H1 (cell line): Measurements from ENCODE around the gene NUDT2. TPM values are rescaled to one million over a fixed set of nuclear protein-coding genes. Genes with fewer than 3 reads are reported as not detected.

Source experiments
- CTCF ChIA-PET: fragments of 300-600 bp; sonication (Branson Sonifier 250); formaldehyde crosslinking; loops from one replicate; lab custom pipeline; 2021; ENCODE audit not compliant: partially characterized antibody; lab: Charles Lee
- POLR2A ChIA-PET: fragments of 300-600 bp; sonication (Branson Sonifier 250); formaldehyde crosslinking; loops from one replicate; lab custom pipeline; 2021; ENCODE audit warnings: inconsistent platforms; ENCODE audit not compliant: partially characterized antibody; lab: Charles Lee
- DNase-seq, 2 experiments: peaks; one replicate each; pipeline versions ENCODE4 v3.0.0 to v3.0.0-alpha.2; 2010 to 2022; ENCODE audit warnings: low spot score in 2 of 2, low read depth in 1 of 2, mixed read lengths in 1 of 2
- FAIRE-seq: peaks from 2 replicates; lab custom pipeline; 2011; peaks lifted over from hg19 to GRCh38; lab: Jason Lieb, UNC
- H2AFZ ChIP-seq: 2 replicates; pipeline ENCODE4 v1.8.1; 2012; ENCODE audit warnings: low read length, inconsistent platforms
- H2AK5ac ChIP-seq: 2 replicates; pipeline ENCODE4 v1.6.1; 2013; ENCODE audit warnings: low read depth, low read length
- H2BK120ac ChIP-seq: replicated peaks from 2 replicates; pipeline ENCODE3; 2013; ENCODE audit warnings: low read depth, low read length, inconsistent platforms
- H2BK12ac ChIP-seq: 2 replicates; pipeline ENCODE4 v1.6.1; 2013; ENCODE audit warnings: low read depth, low read length
- H2BK15ac ChIP-seq: 2 replicates; pipeline ENCODE4 v1.6.1; 2013; ENCODE audit warnings: low read length
- H2BK20ac ChIP-seq: 2 replicates; pipeline ENCODE4 v1.6.1; 2013; ENCODE audit warnings: low read length
- H2BK5ac ChIP-seq: 2 replicates; pipeline ENCODE4 v1.6.1; 2013; ENCODE audit warnings: low read depth, low read length
- H3K14ac ChIP-seq: 2 replicates; pipeline ENCODE4 v1.6.1; 2013; ENCODE audit warnings: inconsistent platforms; ENCODE audit not compliant: insufficient read length
- H3K18ac ChIP-seq: 2 replicates; pipeline ENCODE4 v1.6.1; 2013; ENCODE audit warnings: low read length; ENCODE audit errors: extremely low read depth
- H3K23ac ChIP-seq: 2 replicates; pipeline ENCODE4 v1.6.1; 2013; ENCODE audit warnings: inconsistent platforms; ENCODE audit not compliant: insufficient read length
- H3K23me2 ChIP-seq: 2 replicates; pipeline ENCODE4 v1.6.1; 2013; ENCODE audit warnings: low read depth, low read length
- H3K27ac ChIP-seq: 2 replicates; pipeline ENCODE4 v1.6.1; 2011; ENCODE audit warnings: low read depth, low read length, inconsistent platforms
- H3K27me3 ChIP-seq, 4 experiments: replicated peaks in 1 of 4; 1 replicate in 1 of 4; 2 replicates in 3 of 4; pipeline versions ENCODE4 v1.6.1 to v1.8.1; 2011 to 2013; ENCODE audit warnings: low read length in 3 of 4, mild to moderate bottlenecking in 3 of 4, inconsistent platforms in 2 of 4, mixed read lengths in 2 of 4, moderate library complexity in 1 of 4; ENCODE audit not compliant: control insufficient read depth in 3 of 4, insufficient read depth in 3 of 4; ENCODE audit errors: extremely low read depth in 1 of 4
- H3K36me3 ChIP-seq, 4 experiments: 2 replicates each; pipeline versions ENCODE4 v1.6.1 to v1.8.1; 2011 to 2013; ENCODE audit warnings: mild to moderate bottlenecking in 4 of 4, low read length in 3 of 4, moderate library complexity in 2 of 4, control low read depth in 1 of 4, inconsistent platforms in 1 of 4; ENCODE audit not compliant: insufficient read depth in 4 of 4, control insufficient read depth in 2 of 4
- H3K4ac ChIP-seq: replicated peaks from 2 replicates; pipeline ENCODE3; 2013; ENCODE audit warnings: low read length, low read depth, mixed read lengths, inconsistent platforms; ENCODE audit not compliant: insufficient read length
- H3K4me1 ChIP-seq, 4 experiments: replicated peaks in 1 of 4; 1 replicate in 1 of 4; 2 replicates in 3 of 4; pipeline versions ENCODE4 v1.6.1 to v1.8.1; 2011 to 2013; ENCODE audit warnings: low read length in 3 of 4, inconsistent platforms in 2 of 4, mixed read lengths in 1 of 4; ENCODE audit not compliant: insufficient read depth in 4 of 4, control insufficient read depth in 3 of 4
- H3K4me2 ChIP-seq, 2 experiments: 2 replicates each; pipeline versions ENCODE4 v1.6.1 to v1.8.1; 2011 to 2013; ENCODE audit warnings: low read depth in 2 of 2, low read length in 2 of 2, control low read depth in 1 of 2, inconsistent platforms in 1 of 2, mild to moderate bottlenecking in 1 of 2; ENCODE audit not compliant: insufficient read depth in 1 of 2
- H3K4me3 ChIP-seq, 4 experiments: fragments of 200-600, 300-600 bp in 1 of 4; sonication (generic), shearing (Covaris generic), sonication (Bioruptor Twin) in 1 of 4; 2 replicates each; pipeline versions ENCODE4 v1.5.1 to v1.8.1; 2011 to 2016; ENCODE audit warnings: low read length in 4 of 4, low read depth in 3 of 4, control low read depth in 2 of 4, inconsistent platforms in 2 of 4, mild to moderate bottlenecking in 2 of 4, mixed read lengths in 1 of 4, moderate library complexity in 1 of 4; ENCODE audit not compliant: insufficient read depth in 2 of 4; ENCODE audit errors: extremely low read depth in 1 of 4
- H3K56ac ChIP-seq: replicated peaks from 2 replicates; pipeline ENCODE3; 2013; ENCODE audit warnings: low read depth, mild to moderate bottlenecking, mixed read lengths, low read length, inconsistent platforms; ENCODE audit not compliant: insufficient read length
- H3K79me1 ChIP-seq: 2 replicates; pipeline ENCODE4 v1.6.1; 2013; ENCODE audit warnings: low read depth, low read length, control low read depth
- H3K79me2 ChIP-seq, 2 experiments: 2 replicates each; pipeline versions ENCODE4 v1.6.1 to v1.8.1; 2012 to 2013; ENCODE audit warnings: low read length in 2 of 2, mild to moderate bottlenecking in 2 of 2, inconsistent platforms in 1 of 2; ENCODE audit not compliant: insufficient read depth in 2 of 2, control insufficient read depth in 1 of 2
- H3K9ac ChIP-seq, 4 experiments: replicated peaks in 1 of 4; 1 replicate in 1 of 4; 2 replicates in 3 of 4; pipeline versions ENCODE4 v1.6.1 to v1.8.1; 2011 to 2013; ENCODE audit warnings: low read depth in 3 of 4, low read length in 3 of 4, control low read depth in 2 of 4, mild to moderate bottlenecking in 2 of 4, moderate library complexity in 2 of 4, inconsistent platforms in 1 of 4; ENCODE audit errors: extremely low read depth in 1 of 4
- H3K9me3 ChIP-seq, 2 experiments: 2 replicates each; pipeline versions ENCODE4 v1.6.1 to v1.8.1; 2012 to 2013; ENCODE audit warnings: mild to moderate bottlenecking in 2 of 2, moderate library complexity in 2 of 2, control low read depth in 1 of 2, inconsistent platforms in 1 of 2, low read depth in 1 of 2, low read length in 1 of 2, mixed read lengths in 1 of 2; ENCODE audit not compliant: insufficient read depth in 2 of 2
- H4K20me1 ChIP-seq, 2 experiments: replicated peaks in 1 of 2; 2 replicates each; pipeline versions ENCODE3 to v1.8.1; 2011 to 2013; ENCODE audit warnings: inconsistent platforms in 2 of 2, low read length in 2 of 2, mild to moderate bottlenecking in 1 of 2; ENCODE audit not compliant: insufficient read depth in 2 of 2, control insufficient read depth in 1 of 2
- H4K5ac ChIP-seq: 2 replicates; pipeline ENCODE4 v1.6.1; 2013; ENCODE audit warnings: low read length, low read depth, mixed read lengths, inconsistent platforms; ENCODE audit not compliant: insufficient read length
- H4K8ac ChIP-seq: 2 replicates; pipeline ENCODE4 v1.8.0; 2013; ENCODE audit warnings: mild to moderate bottlenecking, moderate library complexity, low read length, inconsistent platforms; ENCODE audit not compliant: insufficient read depth; ENCODE audit errors: extremely low read depth
- H4K91ac ChIP-seq: replicated peaks from 2 replicates; pipeline ENCODE3; 2013; ENCODE audit warnings: low read length, mixed read lengths, inconsistent platforms; ENCODE audit not compliant: insufficient read length
- ATF2 ChIP-seq: IDR thresholded peaks from 2 replicates; pipeline ENCODE4 v1.6.1; 2012; ENCODE audit warnings: low read length, inconsistent platforms
- BACH1 ChIP-seq: IDR thresholded peaks from 2 replicates; pipeline ENCODE4 v1.6.1; 2012; ENCODE audit warnings: low read length, improper control_type of control experiment
- CHD2 ChIP-seq: IDR thresholded peaks from 2 replicates; pipeline ENCODE4 v1.6.1; 2012; ENCODE audit warnings: low read length, improper control_type of control experiment
- EGR1 ChIP-seq: IDR thresholded peaks from 2 replicates; pipeline ENCODE4 v1.6.1; 2011; ENCODE audit warnings: low read depth, low read length, borderline replicate concordance
- NRF1 ChIP-seq: IDR thresholded peaks from 2 replicates; pipeline ENCODE4 v1.6.1; 2011; ENCODE audit warnings: mild to moderate bottlenecking, low read depth, low read length, improper control_type of control experiment
- POLR2A ChIP-seq, 2 experiments: IDR thresholded peaks; 1 replicate in 1 of 2; 2 replicates in 1 of 2; pipeline ENCODE4 v1.6.1; 2011; ENCODE audit warnings: low read depth in 2 of 2, low read length in 2 of 2, mild to moderate bottlenecking in 2 of 2; ENCODE audit errors: control extremely low read depth in 1 of 2
- USF2 ChIP-seq: IDR thresholded peaks from 2 replicates; pipeline ENCODE4 v1.6.1; 2011; ENCODE audit warnings: low read length, improper control_type of control experiment
- YY1 ChIP-seq: IDR thresholded peaks from 2 replicates; pipeline ENCODE4 v1.6.1; 2011; ENCODE audit warnings: low read depth, mild to moderate bottlenecking, low read length
- WGBS, 2 experiments: shearing (Covaris generic) in 1 of 2; methylation state at CpG; one replicate each; pipeline versions ENCODE4 v1.1.6 to v1.1.7; 2013 to 2015; ENCODE audit warnings: low lambda C conversion rate in 2 of 2, mixed read lengths in 2 of 2, inconsistent platforms in 1 of 2, low coverage in 1 of 2, missing lambda C conversion rate in 1 of 2; ENCODE audit not compliant: insufficient replicate concordance in 2 of 2, insufficient coverage in 1 of 2, insufficient read length in 1 of 2; ENCODE audit errors: extremely low coverage in 1 of 2, missing lambda C conversion rate in 1 of 2; 5-methylcytosine and 5-hydroxymethylcytosine counted together
- polyA plus RNA-seq, 7 experiments: library from polyadenylated mRNA; depleted of rRNA in 3 of 7; stranded (reverse) in 5 of 7; unstranded in 2 of 7; fragments of >200 nt in 5 of 7; fragments of 200-250 nt in 2 of 7; gene quantifications; 1 replicate in 5 of 7; 2 replicates in 1 of 7; 4 replicates in 1 of 7; pipeline versions ENCODE4 v1.2.1 to v1.2.3, GENCODE V29; 2011 to 2013; ENCODE audit warnings: missing spikeins in 2 of 7, mixed read lengths in 2 of 7
- total RNA-seq: library from RNA; stranded (reverse); fragmentation: NEBNext Ultra II Directional; extraction: Animal tissue kit (Norgen Biotek cat#: 25700); gene quantifications from 2 replicates; pipeline ENCODE4 v1.2.1, GENCODE V29; 2021

The NUDT2 gene
- total and polyA plus RNA-seq, 2 of the 8 experiments (the other 6 are each of a cell fraction or from before 2014, with no cell fraction given): 16.7 to 23.7 TPM

GRCh38 chr9:34385561-34386230 lies 56.3 kb downstream of the NUDT2 start:
- H3K4ac ChIP-seq: no peak overlapping the region
- no peak overlapping the region for H2BK15ac ChIP-seq
- DNase-seq (no peak), FAIRE-seq (no peak)
- no peak overlapping the region for H3K56ac ChIP-seq
- no peak overlapping the region for H4K5ac ChIP-seq
- no peak overlapping the region for H3K14ac ChIP-seq
- ChIA-PET CTCF (interaction anchor here (0.8 to 1.5 kb wide), 4 partner anchors 8 to 161 kb away, joined by 3 to 6 read pairs (median 3); no protein-coding TSS in a partner anchor), POLR2A (no interaction called here)
- no peak overlapping the region for H2BK120ac ChIP-seq
- no peak overlapping the region for H3K4me2 ChIP-seq
- peaks cover 2 to 21% (median 19%) of the 10 kb centered on the region in 4 experiments for H3K27me3 ChIP-seq
- H3K79me2 ChIP-seq: no peaks in the 10 kb centered on the region
- H3K9ac ChIP-seq: no peak overlapping the region
- no peak overlapping the region for H4K91ac ChIP-seq
- H3K4me1 ChIP-seq: peaks cover 0 to 5% (median 2%) of the 10 kb centered on the region in 4 experiments; a peak in 5 of 7 replicates
- H3K36me3 ChIP-seq: no peaks in the 10 kb centered on the region; a peak in 1 of 8 replicates
- 87% methylated on average over 6 of the region's 6 CpGs; no CpG with 5 or more reads in 1 of the 2 experiments for WGBS, 2 experiments
- peaks cover 9% of the 10 kb centered on the region for H3K23me2 ChIP-seq
- H4K8ac ChIP-seq: no peak overlapping the region
- H3K23ac ChIP-seq: no peak overlapping the region
- no peak overlapping the region for H3K18ac ChIP-seq
- H2AFZ ChIP-seq: no peak overlapping the region
- no peaks in the 10 kb centered on the region for H3K79me1 ChIP-seq
- no peaks in the 10 kb centered on the region for H4K20me1 ChIP-seq
- no peaks in the 10 kb centered on the region for H3K9me3 ChIP-seq
- no peak overlapping the region for H2AK5ac ChIP-seq
- no peak overlapping the region for H2BK20ac ChIP-seq
- H3K27ac ChIP-seq: no peak overlapping the region
- H3K4me3 ChIP-seq: no peak overlapping the region
- no peak overlapping the region for H2BK12ac ChIP-seq
- no peak for TF ChIP-seq BACH1
- TF ChIP-seq YY1: no peak
- no peak for TF ChIP-seq EGR1
- TF ChIP-seq NRF1: no peak
- TF ChIP-seq ATF2: no peak
- TF ChIP-seq USF2: no peak
- no peak for TF ChIP-seq POLR2A (IDR thresholded peaks at IDR 0.05; ENCODE audit: control extremely low read depth in 1 of 2, low read depth in 2 of 2, low read length in 2 of 2)
- no peak for TF ChIP-seq CHD2
- no peak overlapping the region for H2BK5ac ChIP-seq
